Measurements from ENCODE around the gene TENT4A. TPM values are rescaled to one million over a fixed set of nuclear protein-coding genes. Genes with fewer than 3 reads are reported as not detected.
"Not testable (repeated sequence)": the region's sequence is repeated elsewhere in the genome, so short reads cannot be mapped to it uniquely, and the experiment has no call there.

The TENT4A gene
- 21.3 and 21.6 TPM in 2 replicates for total RNA-seq
- long read RNA-seq, partial matches to known transcripts = 11 of 15 reads
- long read RNA-seq, other reads (novel, unspliced or antisense) = 4 of 15 reads

DNA sequence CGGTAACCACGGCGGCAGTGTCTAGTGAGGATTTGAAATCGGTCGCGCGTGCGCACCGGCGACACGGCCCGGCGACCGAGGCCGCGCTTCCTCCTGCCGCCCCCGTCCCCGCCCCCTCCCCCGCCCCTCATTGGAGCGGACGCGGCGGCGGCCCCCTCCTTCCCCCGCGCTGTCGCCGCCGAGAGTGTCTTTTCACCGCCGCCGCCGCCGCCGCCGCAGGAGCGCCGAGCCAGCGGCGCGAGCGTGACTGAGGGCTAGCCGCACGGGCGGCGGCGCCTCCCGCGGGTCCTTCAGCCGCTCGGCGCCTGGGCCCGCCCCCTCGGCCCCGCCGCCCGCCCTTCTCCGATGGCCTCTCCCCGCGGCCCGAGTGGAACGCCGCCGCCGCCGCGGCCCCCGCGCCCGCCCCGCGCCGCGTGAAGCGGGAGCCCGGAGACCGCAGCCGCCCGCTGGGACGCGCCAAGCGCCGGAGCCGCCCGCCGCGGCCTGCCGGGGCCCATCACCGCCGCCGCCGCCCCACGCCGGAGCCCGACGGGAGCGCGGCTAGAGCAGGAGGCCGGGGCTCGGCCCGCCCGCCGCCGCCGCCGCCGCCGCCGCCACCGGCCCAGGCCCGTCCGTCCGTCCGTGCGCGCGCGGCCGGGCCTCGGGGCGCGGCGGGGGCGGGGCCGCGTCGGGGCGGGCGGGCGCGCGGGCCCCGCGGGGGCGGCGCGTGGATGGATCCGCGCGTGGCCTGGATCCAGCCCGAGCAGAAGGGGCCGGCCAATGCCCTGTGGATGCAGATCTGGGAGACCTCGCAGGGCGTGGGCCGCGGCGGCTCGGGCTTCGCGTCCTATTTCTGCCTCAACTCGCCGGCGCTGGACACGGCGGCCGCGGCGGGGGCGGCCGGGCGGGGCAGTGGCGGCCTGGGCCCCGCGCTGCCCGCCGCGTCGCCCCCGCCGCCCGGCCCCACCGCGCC, at the start of gene TENT4A:
TSS of gene TENT4A (plus strand) at position 159 of the 952 bp plus-strand sequence. CDS start at position 711, 552 bp downstream.
- TF ChIP-seq, protein P1, sequence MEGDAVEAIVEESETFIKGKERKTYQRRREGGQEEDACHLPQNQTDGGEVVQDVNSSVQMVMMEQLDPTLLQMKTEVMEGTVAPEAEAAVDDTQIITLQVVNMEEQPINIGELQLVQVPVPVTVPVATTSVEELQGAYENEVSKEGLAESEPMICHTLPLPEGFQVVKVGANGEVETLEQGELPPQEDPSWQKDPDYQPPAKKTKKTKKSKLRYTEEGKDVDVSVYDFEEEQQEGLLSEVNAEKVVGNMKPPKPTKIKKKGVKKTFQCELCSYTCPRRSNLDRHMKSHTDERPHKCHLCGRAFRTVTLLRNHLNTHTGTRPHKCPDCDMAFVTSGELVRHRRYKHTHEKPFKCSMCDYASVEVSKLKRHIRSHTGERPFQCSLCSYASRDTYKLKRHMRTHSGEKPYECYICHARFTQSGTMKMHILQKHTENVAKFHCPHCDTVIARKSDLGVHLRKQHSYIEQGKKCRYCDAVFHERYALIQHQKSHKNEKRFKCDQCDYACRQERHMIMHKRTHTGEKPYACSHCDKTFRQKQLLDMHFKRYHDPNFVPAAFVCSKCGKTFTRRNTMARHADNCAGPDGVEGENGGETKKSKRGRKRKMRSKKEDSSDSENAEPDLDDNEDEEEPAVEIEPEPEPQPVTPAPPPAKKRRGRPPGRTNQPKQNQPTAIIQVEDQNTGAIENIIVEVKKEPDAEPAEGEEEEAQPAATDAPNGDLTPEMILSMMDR (IDR thresholded peaks at IDR 0.05) = no peak
- Mint-ChIP-seq H3K4me3 (ENCODE audit: unreplicated experiment) (peak within 1 kb of the TSS; percentile 86), H3K27me3 (ENCODE audit: unreplicated experiment) (no peaks in the 10 kb centered on the region), H3K36me3 (ENCODE audit: unreplicated experiment) (no peaks in the 10 kb centered on the region), H3K9me3 (ENCODE audit: unreplicated experiment) (no peaks in the 10 kb centered on the region), H3K27ac (ENCODE audit: unreplicated experiment) (peak within 1 kb of the TSS; percentile 94), H3K4me1 (ENCODE audit: unreplicated experiment) (peaks cover 45% of the 10 kb centered on the region)
- DNase-seq (ENCODE audit: extremely low spot score, unreplicated experiment) = peak; percentile 67

DNA sequence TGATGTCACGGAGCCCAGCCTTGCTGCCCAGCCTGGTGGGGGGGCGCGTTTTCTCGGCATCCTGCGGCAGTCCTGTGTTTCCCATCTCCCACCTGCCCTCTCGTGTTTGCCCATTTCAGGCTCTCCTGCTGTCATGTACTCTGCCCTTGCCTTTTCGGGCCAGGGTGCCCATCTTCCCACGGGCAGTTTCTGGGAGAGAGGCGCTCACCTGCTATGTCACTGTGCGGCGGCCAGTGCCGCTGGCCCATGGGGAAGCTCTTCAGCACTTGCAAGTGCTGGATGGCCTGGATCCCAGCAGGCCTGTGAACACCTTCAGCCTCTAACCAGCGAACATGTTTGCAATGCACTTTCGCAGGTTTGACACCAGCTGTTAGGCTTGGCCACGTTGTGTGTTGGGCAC, 46.5 kb upstream of the TENT4A start:
- Mint-ChIP-seq H3K9me3 (ENCODE audit: unreplicated experiment) (peaks cover 6% of the 10 kb centered on the region), H3K4me3 (ENCODE audit: unreplicated experiment) (no peak overlapping the region), H3K27me3 (ENCODE audit: unreplicated experiment) (no peaks in the 10 kb centered on the region), H3K27ac (ENCODE audit: unreplicated experiment) (no peak overlapping the region), H3K36me3 (ENCODE audit: unreplicated experiment) (peaks cover 24% of the 10 kb centered on the region), H3K4me1 (ENCODE audit: unreplicated experiment) (no peaks in the 10 kb centered on the region)
- TF ChIP-seq, protein P1 (IDR thresholded peaks at IDR 0.05) = no peak
- DNase-seq (ENCODE audit: extremely low spot score, unreplicated experiment) = peak; percentile 80

DNA sequence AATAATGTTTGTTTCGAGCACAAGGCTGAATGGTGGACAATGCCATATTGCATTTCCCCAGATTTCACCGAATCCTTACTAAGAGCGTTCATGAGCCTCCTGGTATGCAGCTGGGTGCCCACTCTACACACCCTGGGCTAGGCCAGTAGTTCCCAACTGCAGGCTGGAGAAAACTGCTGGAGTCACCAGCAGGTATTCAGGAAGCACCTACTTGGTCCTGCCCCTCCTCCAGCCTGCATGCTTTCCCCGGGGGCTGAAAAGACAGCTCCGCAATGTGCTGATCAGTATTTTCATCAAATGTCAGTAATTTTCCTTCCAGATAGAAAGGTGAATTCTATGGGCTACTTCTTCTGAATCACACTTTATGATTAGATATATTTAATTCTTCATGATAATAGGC, 45.6 kb upstream of the TENT4A start:
- H3K9me3 Mint-ChIP-seq (ENCODE audit: unreplicated experiment) = peaks cover 6% of the 10 kb centered on the region
- peaks cover 22% of the 10 kb centered on the region for H3K36me3 Mint-ChIP-seq (ENCODE audit: unreplicated experiment)
- H3K4me3 Mint-ChIP-seq (ENCODE audit: unreplicated experiment) = no peak overlapping the region
- no peaks in the 10 kb centered on the region for H3K27me3 Mint-ChIP-seq (ENCODE audit: unreplicated experiment)
- no peak for DNase-seq (ENCODE audit: extremely low spot score, unreplicated experiment)
- no peaks in the 10 kb centered on the region for H3K4me1 Mint-ChIP-seq (ENCODE audit: unreplicated experiment)
- H3K27ac Mint-ChIP-seq (ENCODE audit: unreplicated experiment) = no peak overlapping the region
- TF ChIP-seq, protein P1 (IDR thresholded peaks at IDR 0.05) = no peak

DNA sequence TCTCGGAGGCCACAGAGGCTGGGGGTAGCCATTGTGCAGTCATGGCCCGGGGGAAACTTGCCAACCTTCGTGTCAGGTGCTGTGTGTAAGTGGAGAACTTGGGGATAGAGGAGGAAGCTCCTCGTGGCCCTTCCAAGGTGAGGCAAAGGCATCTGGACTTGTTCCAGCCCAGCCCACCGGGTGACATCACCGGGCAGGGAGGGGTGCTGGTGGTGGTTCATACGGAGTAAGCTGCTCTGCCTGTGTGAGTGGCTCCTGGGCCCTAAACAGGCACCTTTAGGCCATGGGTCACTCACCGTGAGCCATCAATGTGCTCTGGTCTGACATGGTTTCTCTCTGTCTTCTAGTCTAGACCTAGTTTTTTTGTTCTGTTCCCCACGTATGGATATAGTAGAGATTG, 44.5 kb upstream of the TENT4A start:
- DNase-seq (ENCODE audit: extremely low spot score, unreplicated experiment) = peak; percentile 54
- H3K4me1 Mint-ChIP-seq (ENCODE audit: unreplicated experiment); H3K9me3 Mint-ChIP-seq (ENCODE audit: unreplicated experiment); H3K4me3 Mint-ChIP-seq (ENCODE audit: unreplicated experiment); H3K27me3 Mint-ChIP-seq (ENCODE audit: unreplicated experiment); H3K27ac Mint-ChIP-seq (ENCODE audit: unreplicated experiment): not testable (repeated sequence)
- H3K36me3 Mint-ChIP-seq (ENCODE audit: unreplicated experiment) = peaks cover 20% of the 10 kb centered on the region

DNA sequence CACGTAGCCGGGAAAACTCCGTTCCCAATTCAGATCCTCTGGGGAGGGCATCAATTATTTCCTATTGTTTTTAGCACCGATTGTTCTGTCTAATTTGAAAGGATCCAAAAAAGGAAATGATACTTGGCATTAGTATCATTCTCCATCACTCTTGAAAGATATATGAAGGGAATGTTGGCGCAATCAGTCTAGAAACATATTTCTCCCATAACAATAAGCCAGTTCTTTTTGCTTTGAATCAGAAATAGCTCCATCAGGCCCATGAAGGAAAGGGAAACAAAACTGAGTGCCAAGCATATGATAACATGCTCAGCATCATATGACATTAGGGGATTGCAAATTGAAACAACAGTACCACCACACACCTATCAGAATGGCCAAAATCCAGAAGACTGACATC, 40.2 kb upstream of the TENT4A start:
- TF ChIP-seq, protein P1 (IDR thresholded peaks at IDR 0.05) = no peak
- H3K9me3 Mint-ChIP-seq (ENCODE audit: unreplicated experiment) = peaks cover 6% of the 10 kb centered on the region
- H3K4me1 Mint-ChIP-seq (ENCODE audit: unreplicated experiment) = no peaks in the 10 kb centered on the region
- H3K4me3 Mint-ChIP-seq (ENCODE audit: unreplicated experiment) = no peak overlapping the region
- H3K27ac Mint-ChIP-seq (ENCODE audit: unreplicated experiment) = no peak overlapping the region
- no peaks in the 10 kb centered on the region for H3K27me3 Mint-ChIP-seq (ENCODE audit: unreplicated experiment)
- no peak for DNase-seq (ENCODE audit: extremely low spot score, unreplicated experiment)
- H3K36me3 Mint-ChIP-seq (ENCODE audit: unreplicated experiment) = peaks cover 18% of the 10 kb centered on the region

Data from osteocyte (in vitro differentiated cells).